ENCODE data around the gene ZFC3H1. TPM values are rescaled to one million over a fixed set of nuclear protein-coding genes. Genes with fewer than 3 reads are reported as not detected.
A peak's percentile ranks its signal among the peaks of the same experiment; 100 is the strongest.

The ZFC3H1 gene
- total and polyA plus RNA-seq, 2 of the 4 experiments (the other 2 are of a cell fraction): 16.8 to 23.3 TPM

- ChIA-PET CTCF (no interaction called here), POLR2A (ENCODE audit: unreplicated experiment) (no interaction called here)
- Histone ChIP-seq H2BK120ac (ENCODE audit: low read depth, low read length) (no peak overlapping the region), H3K4ac (ENCODE audit: low read depth, low read length) (no peak overlapping the region), H3K4me2 (ENCODE audit: low read depth, low read length) (no peak overlapping the region), H4K20me1 (ENCODE audit: insufficient read depth, low read length) (no peaks in the 10 kb centered on the region), H3K9me3 (ENCODE audit: control insufficient read depth, insufficient read depth, low read length) (no peaks in the 10 kb centered on the region), H3K4me3 (ENCODE audit: insufficient read depth, low read depth, low read length) (no peak overlapping the region), H3K23ac (ENCODE audit: low read depth, low read length) (no peak overlapping the region), H3K4me1 (ENCODE audit: control insufficient read depth, insufficient read depth, low read length) (peaks cover 1% of the 10 kb centered on the region; the same call in 1 of the 2 replicates), H3K27ac (ENCODE audit: insufficient read depth, low read length) (no peak overlapping the region), H2BK15ac (ENCODE audit: low read depth, low read length) (no peak overlapping the region), H3K9ac (ENCODE audit: low read depth, low read length) (no peak overlapping the region), H3K36me3 (ENCODE audit: control insufficient read depth, insufficient read depth, low read length) (no peaks in the 10 kb centered on the region), H2AK5ac (ENCODE audit: low read depth, low read length) (no peak overlapping the region), H4K5ac (ENCODE audit: low read depth, low read length) (no peak overlapping the region), H3K9me1 (ENCODE audit: insufficient read depth, low read length) (no peaks in the 10 kb centered on the region), H2BK5ac (ENCODE audit: low read depth, low read length, poor library complexity, severe bottlenecking) (no peak overlapping the region), H3K14ac (replicated peaks; ENCODE audit: low read depth, low read length) (no peak overlapping the region), H2AFZ (replicated peaks; ENCODE audit: low read length, poor library complexity) (no peak overlapping the region), H2BK20ac (ENCODE audit: low read depth, low read length) (no peak overlapping the region), H4K8ac (ENCODE audit: low read depth in 2 of 2, low read length in 2 of 2) (no peak overlapping the region), H4K91ac (ENCODE audit: insufficient read depth, low read depth, low read length) (no peak overlapping the region), H3K27me3 (ENCODE audit: control insufficient read depth, insufficient read depth, low read length) (no peaks in the 10 kb centered on the region), H2AK9ac (replicated peaks; ENCODE audit: low read depth, low read length, poor library complexity) (no peak overlapping the region), H3K79me1 (ENCODE audit: low read depth in 1 of 2, low read length in 2 of 2) (peaks cover 4 to 13% of the 10 kb centered on the region in 2 experiments; a peak in 3 of 4 replicates), H3K18ac (ENCODE audit: low read depth, low read length) (no peak overlapping the region), H3K56ac (ENCODE audit: extremely low read depth, insufficient read depth, low read length) (no peak overlapping the region)
- in situ Hi-C loops (cut with MboI; ENCODE audit: low sequenced_read_pairs): no loop called here
- no TSS peak for BruUV-seq (replicated peaks)
- TF ChIP-seq CEBPB (IDR thresholded peaks at IDR 0.05; ENCODE audit: low read depth, low read length) (peak; percentile 4; the same call in 1 of the 2 replicates), CTCF (conservative IDR thresholded peaks at IDR 0.05; ENCODE audit: low read depth, low read length) (no peak)
- no peak for ATAC-seq (ENCODE audit: low read depth)
- intact Hi-C loops (cut with micrococcal nuclease): no loop called here
- WGBS, 2 experiments (ENCODE audit: extremely low coverage in 2 of 2, insufficient read length in 1 of 2): no CpG with 5 or more reads among the region's 5 CpGs
- dilution Hi-C loops (cut with HindIII; ENCODE audit: low sequenced_read_pairs, unreplicated experiment): no loop called here
- DNase-seq: no peak
Observed at GRCh38 chr12:71683633-71684032, 20.0 kb upstream of the ZFC3H1 start.

Data from IMR-90 (cell line).